ENCODE measurements around the gene RNF152.

DNA sequence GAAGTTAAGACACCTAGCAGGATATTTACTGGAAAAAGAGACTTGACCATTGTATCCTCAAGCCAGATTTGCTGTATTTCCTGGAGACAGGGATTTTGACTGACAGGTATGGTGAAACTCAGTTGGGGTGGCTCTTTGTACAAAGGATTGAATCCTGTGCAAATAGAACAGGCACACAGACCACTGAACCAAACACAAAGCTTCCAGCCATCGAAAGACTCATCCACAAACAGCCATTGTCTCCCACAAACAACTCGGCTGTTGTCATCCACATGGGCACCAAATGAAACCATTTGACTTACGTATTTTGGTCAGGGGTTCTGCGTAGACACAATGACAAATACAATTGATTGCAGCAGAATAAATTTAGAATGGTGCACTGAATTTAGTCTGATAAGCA is 15.9 kb downstream of the RNF152 start:
- TF ChIP-seq EZH2 (IDR thresholded peaks at IDR 0.05; ENCODE audit: borderline replicate concordance, low read length), result no peak
- TF ChIP-seq, protein P1, sequence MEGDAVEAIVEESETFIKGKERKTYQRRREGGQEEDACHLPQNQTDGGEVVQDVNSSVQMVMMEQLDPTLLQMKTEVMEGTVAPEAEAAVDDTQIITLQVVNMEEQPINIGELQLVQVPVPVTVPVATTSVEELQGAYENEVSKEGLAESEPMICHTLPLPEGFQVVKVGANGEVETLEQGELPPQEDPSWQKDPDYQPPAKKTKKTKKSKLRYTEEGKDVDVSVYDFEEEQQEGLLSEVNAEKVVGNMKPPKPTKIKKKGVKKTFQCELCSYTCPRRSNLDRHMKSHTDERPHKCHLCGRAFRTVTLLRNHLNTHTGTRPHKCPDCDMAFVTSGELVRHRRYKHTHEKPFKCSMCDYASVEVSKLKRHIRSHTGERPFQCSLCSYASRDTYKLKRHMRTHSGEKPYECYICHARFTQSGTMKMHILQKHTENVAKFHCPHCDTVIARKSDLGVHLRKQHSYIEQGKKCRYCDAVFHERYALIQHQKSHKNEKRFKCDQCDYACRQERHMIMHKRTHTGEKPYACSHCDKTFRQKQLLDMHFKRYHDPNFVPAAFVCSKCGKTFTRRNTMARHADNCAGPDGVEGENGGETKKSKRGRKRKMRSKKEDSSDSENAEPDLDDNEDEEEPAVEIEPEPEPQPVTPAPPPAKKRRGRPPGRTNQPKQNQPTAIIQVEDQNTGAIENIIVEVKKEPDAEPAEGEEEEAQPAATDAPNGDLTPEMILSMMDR (conservative IDR thresholded peaks at IDR 0.05 in 1 of 2, IDR thresholded peaks at IDR 0.05 in 1 of 2; ENCODE audit: extremely low read depth in 1 of 2, insufficient read depth in 1 of 2, low read depth in 1 of 2, low read length in 2 of 2), result no peak

Measured in mammary epithelial cell (primary cell).